Thyroid gland (tissue), 4 donors: ENCODE data around the gene HM13.

Experiments used
- POLR2A ChIP-seq, 2 donors: fragments of 450-650 bp; IDR thresholded peaks; one replicate each; pipeline ENCODE4 v1.6.1; 2017; ENCODE audit warnings: antibody characterized with exemption in 2 of 2, mild to moderate bottlenecking in 2 of 2, moderate library complexity in 1 of 2
- TF ChIP-seq, protein P1 (sequence below), 6 experiments: fragments of 200-600 bp in 3 of 6; fragments of 450-650 bp in 3 of 6; sonication (generic) in 3 of 6; IDR thresholded peaks; one replicate each; pipeline ENCODE4 v1.5.1; 2016 to 2019; ENCODE audit warnings: antibody characterized with exemption in 6 of 6, mild to moderate bottlenecking in 2 of 6, inconsistent platforms in 1 of 6, moderate library complexity in 1 of 6

DNA sequence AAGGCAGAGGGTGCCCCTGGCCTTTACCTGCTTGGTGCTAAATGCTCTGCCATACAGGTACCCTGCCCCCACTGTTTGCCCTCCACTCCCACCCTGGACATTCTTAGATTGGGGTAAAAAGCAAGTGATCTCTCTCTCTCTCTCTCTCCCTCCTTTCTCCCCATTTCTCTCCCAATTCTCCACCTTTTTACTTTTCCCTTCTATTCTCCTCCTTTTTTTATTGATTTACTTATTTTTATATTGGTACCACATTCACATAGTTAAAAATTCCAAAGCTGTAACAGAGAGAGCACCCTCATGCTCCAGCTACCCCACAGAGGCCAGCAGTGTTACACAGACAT lies 53.1 kb downstream of the HM13 start:
- TF ChIP-seq, protein P1, sequence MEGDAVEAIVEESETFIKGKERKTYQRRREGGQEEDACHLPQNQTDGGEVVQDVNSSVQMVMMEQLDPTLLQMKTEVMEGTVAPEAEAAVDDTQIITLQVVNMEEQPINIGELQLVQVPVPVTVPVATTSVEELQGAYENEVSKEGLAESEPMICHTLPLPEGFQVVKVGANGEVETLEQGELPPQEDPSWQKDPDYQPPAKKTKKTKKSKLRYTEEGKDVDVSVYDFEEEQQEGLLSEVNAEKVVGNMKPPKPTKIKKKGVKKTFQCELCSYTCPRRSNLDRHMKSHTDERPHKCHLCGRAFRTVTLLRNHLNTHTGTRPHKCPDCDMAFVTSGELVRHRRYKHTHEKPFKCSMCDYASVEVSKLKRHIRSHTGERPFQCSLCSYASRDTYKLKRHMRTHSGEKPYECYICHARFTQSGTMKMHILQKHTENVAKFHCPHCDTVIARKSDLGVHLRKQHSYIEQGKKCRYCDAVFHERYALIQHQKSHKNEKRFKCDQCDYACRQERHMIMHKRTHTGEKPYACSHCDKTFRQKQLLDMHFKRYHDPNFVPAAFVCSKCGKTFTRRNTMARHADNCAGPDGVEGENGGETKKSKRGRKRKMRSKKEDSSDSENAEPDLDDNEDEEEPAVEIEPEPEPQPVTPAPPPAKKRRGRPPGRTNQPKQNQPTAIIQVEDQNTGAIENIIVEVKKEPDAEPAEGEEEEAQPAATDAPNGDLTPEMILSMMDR (IDR thresholded peaks at IDR 0.05) = no peak
- TF ChIP-seq POLR2A (IDR thresholded peaks at IDR 0.05) = no peak
